ENCODE data around the gene LGALS8. TPM values are rescaled to one million over a fixed set of nuclear protein-coding genes. Genes with fewer than 3 reads are reported as not detected.

Gene LGALS8
- total and polyA plus RNA-seq, 2 donors (not counting 1 experiment from before 2014, with no cell fraction given): 38.0 to 67.0 TPM

DNA sequence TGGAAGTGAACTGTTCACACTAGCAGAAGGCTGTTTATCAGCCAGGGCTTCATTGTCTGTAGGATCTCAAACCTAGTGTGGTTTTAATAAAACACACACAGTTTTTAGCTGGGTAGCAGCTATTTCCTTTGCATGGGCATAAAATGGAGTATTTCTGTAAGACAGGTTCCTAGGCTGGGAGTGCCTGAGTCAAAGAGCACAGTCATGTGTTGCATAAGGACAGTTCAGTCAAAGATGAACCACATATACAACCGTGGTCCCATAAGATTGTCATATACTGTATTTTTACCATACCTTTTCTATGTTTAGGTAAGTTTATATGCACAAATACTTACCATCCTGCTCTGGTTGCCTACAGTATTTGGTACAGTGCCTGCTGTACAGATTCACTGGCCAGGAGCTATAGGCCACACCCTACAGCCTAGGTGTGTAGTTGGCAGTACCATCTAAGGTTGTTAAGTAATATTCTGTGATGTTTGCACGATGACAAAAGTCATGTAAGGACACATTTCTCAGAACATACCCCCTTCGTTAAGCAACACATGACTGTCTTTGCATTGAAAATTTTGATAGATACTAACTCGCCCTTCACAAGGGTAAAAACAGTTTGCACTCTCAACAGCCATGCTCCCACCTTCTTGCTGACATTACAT lies 17.2 kb downstream of the LGALS8 start:
- Mint-ChIP-seq H3K9me3 (ENCODE audit: insufficient read depth) (no peaks in the 10 kb centered on the region), H3K4me1 (peaks cover 10% of the 10 kb centered on the region), H3K4me3 (no peak overlapping the region), H3K27me3 (no peaks in the 10 kb centered on the region), H3K27ac (no peak overlapping the region)
- no peak overlapping the region for H3K27ac ChIP-seq (ENCODE audit: low read length in 2 of 2)
- peaks cover 0 to 83% of the 10 kb centered on the region in 2 experiments for H3K36me3 ChIP-seq (replicated peaks in 1 of 2; ENCODE audit: control extremely low read depth in 1 of 2, control insufficient read depth in 1 of 2, extremely low read depth in 1 of 2, insufficient read depth in 2 of 2, low read length in 1 of 2)
- no peak for TF ChIP-seq EZH2 (IDR thresholded peaks at IDR 0.05; ENCODE audit: borderline replicate concordance, insufficient read depth, low read depth, low read length, poor library complexity, severe bottlenecking)
- TF ChIP-seq, protein P1, sequence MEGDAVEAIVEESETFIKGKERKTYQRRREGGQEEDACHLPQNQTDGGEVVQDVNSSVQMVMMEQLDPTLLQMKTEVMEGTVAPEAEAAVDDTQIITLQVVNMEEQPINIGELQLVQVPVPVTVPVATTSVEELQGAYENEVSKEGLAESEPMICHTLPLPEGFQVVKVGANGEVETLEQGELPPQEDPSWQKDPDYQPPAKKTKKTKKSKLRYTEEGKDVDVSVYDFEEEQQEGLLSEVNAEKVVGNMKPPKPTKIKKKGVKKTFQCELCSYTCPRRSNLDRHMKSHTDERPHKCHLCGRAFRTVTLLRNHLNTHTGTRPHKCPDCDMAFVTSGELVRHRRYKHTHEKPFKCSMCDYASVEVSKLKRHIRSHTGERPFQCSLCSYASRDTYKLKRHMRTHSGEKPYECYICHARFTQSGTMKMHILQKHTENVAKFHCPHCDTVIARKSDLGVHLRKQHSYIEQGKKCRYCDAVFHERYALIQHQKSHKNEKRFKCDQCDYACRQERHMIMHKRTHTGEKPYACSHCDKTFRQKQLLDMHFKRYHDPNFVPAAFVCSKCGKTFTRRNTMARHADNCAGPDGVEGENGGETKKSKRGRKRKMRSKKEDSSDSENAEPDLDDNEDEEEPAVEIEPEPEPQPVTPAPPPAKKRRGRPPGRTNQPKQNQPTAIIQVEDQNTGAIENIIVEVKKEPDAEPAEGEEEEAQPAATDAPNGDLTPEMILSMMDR (IDR thresholded peaks at IDR 0.05): no peak
- no peaks in the 10 kb centered on the region for H3K9me3 ChIP-seq (ENCODE audit: control extremely low read depth in 1 of 3, control insufficient read depth in 2 of 3, insufficient read depth in 1 of 3, low read length in 2 of 3)
- ChIA-PET POLR2A (no interaction called here), CTCF (interaction anchor here (0.6 kb wide), 1 partner anchor 432 kb away, joined by 3 read pairs; no protein-coding TSS in a partner anchor)
- H2AFZ ChIP-seq (ENCODE audit: insufficient read depth, low read depth, low read length, poor library complexity, severe bottlenecking): no peak overlapping the region
- intact Hi-C loops (cut with micrococcal nuclease): no loop called here
- ATAC-seq (ENCODE audit: low read depth) (no peak), DNase-seq (no peak)
- H3K4me1 ChIP-seq (ENCODE audit: control insufficient read depth in 2 of 2, insufficient read depth in 2 of 2, low read length in 2 of 2): peaks cover 6 to 9% of the 10 kb centered on the region in 2 donors
- 100% methylated on average over 2 of the region's 4 CpGs for WGBS (ENCODE audit: insufficient coverage)
- no peaks in the 10 kb centered on the region for H4K20me1 ChIP-seq (ENCODE audit: control insufficient read depth, insufficient read depth, low read length, poor library complexity, severe bottlenecking)
- H3K27me3 ChIP-seq (replicated peaks in 1 of 4; ENCODE audit: control extremely low read depth in 1 of 4, control insufficient read depth in 3 of 4, insufficient read depth in 4 of 4, low read length in 3 of 4): no peaks in the 10 kb centered on the region
- H3K9ac ChIP-seq (ENCODE audit: low read length): no peak overlapping the region
- no peak overlapping the region for H3K4me3 ChIP-seq (ENCODE audit: control extremely low read depth in 1 of 5, extremely low read depth in 1 of 5, insufficient read depth in 1 of 5, low read depth in 2 of 5, low read length in 4 of 5)
- H3K4me2 ChIP-seq (replicated peaks; ENCODE audit: low read depth, low read length, poor library complexity, severe bottlenecking): no peak overlapping the region
- no peaks in the 10 kb centered on the region for H3K79me2 ChIP-seq (ENCODE audit: control insufficient read depth, insufficient read depth, low read length)

DNA sequence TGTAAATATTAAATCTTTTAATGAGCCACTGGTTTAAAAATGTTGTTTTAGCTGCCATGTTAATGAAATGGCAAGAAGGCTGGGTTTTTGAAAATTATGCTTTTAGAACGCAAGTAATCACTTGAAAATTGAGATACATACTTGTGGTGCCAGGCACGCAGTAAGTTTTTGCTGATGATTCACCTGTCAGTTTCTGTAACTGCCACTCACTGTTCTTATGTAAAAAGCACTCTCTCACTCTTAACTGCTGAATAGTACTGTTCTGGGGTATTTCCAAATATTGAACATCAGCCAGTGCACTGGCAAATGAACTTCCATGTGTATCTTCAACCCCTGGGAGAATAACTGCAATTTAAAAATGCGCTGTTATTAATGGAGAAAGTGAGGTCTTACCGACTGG lies 17.9 kb downstream of the LGALS8 start:
- Histone ChIP-seq H3K36me3 (replicated peaks in 1 of 2; ENCODE audit: control extremely low read depth in 1 of 2, control insufficient read depth in 1 of 2, extremely low read depth in 1 of 2, insufficient read depth in 2 of 2, low read length in 1 of 2) (peaks cover 0 to 89% of the 10 kb centered on the region in 2 experiments), H3K9ac (ENCODE audit: low read length) (no peak overlapping the region), H2AFZ (ENCODE audit: insufficient read depth, low read depth, low read length, poor library complexity, severe bottlenecking) (no peak overlapping the region), H3K27me3 (replicated peaks in 1 of 4; ENCODE audit: control extremely low read depth in 1 of 4, control insufficient read depth in 3 of 4, insufficient read depth in 4 of 4, low read length in 3 of 4) (no peaks in the 10 kb centered on the region), H3K9me3 (ENCODE audit: control extremely low read depth in 1 of 3, control insufficient read depth in 2 of 3, insufficient read depth in 1 of 3, low read length in 2 of 3) (no peaks in the 10 kb centered on the region), H3K27ac (ENCODE audit: low read length in 2 of 2) (no peak overlapping the region), H3K4me2 (replicated peaks; ENCODE audit: low read depth, low read length, poor library complexity, severe bottlenecking) (no peak overlapping the region), H3K79me2 (ENCODE audit: control insufficient read depth, insufficient read depth, low read length) (no peaks in the 10 kb centered on the region), H3K4me1 (ENCODE audit: control insufficient read depth in 2 of 2, insufficient read depth in 2 of 2, low read length in 2 of 2) (peaks cover 11 to 13% of the 10 kb centered on the region in 2 donors), H3K4me3 (ENCODE audit: control extremely low read depth in 1 of 5, extremely low read depth in 1 of 5, insufficient read depth in 1 of 5, low read depth in 2 of 5, low read length in 4 of 5) (no peak overlapping the region), H4K20me1 (ENCODE audit: control insufficient read depth, insufficient read depth, low read length, poor library complexity, severe bottlenecking) (no peaks in the 10 kb centered on the region)
- Mint-ChIP-seq H3K4me1 (peaks cover 18% of the 10 kb centered on the region), H3K27me3 (no peaks in the 10 kb centered on the region), H3K9me3 (ENCODE audit: insufficient read depth) (no peaks in the 10 kb centered on the region), H3K4me3 (no peak overlapping the region), H3K27ac (no peak overlapping the region)
- ATAC-seq (ENCODE audit: low read depth) (no peak), DNase-seq (no peak)
- intact Hi-C loops (cut with micrococcal nuclease): no loop called here
- no CpG with 5 or more reads among the region's 4 CpGs for WGBS (ENCODE audit: insufficient coverage)
- POLR2A ChIA-PET: no interaction called here
- TF ChIP-seq, protein P1 (IDR thresholded peaks at IDR 0.05): no peak
- TF ChIP-seq EZH2 (IDR thresholded peaks at IDR 0.05; ENCODE audit: borderline replicate concordance, insufficient read depth, low read depth, low read length, poor library complexity, severe bottlenecking): no peak
- CTCF ChIA-PET: no interaction called here
